Spleen (tissue), 7 donors: ENCODE data around the gene TPCN2.

Experiments
- CTCF ChIP-seq, 11 experiments: fragments of 200-600 bp in 7 of 11; fragments of 450-650 bp in 4 of 11; sonication (generic) in 4 of 11; IDR thresholded peaks in 8 of 11; conservative IDR thresholded peaks in 3 of 11; 1 replicate in 7 of 11; 2 replicates in 4 of 11; pipeline versions ENCODE4 v1.4.0 to v1.8.0; 2016 to 2021; ENCODE audit warnings: antibody characterized with exemption in 11 of 11, inconsistent platforms in 4 of 11, mild to moderate bottlenecking in 1 of 11
- POLR2AphosphoS5 ChIP-seq, 3 donors: sonication (generic); formaldehyde crosslinking; IDR thresholded peaks; one replicate each; pipeline ENCODE4 v1.5.1; 2017; ENCODE audit warnings: antibody characterized with exemption in 3 of 3
- donor health status: DM: no; HTN: no; CAD: no; lungs with moderate emphysema.
- donor health status: DM: no; HTN: no; CAD: no.
- donor health status: DM: no; HTN: no; CAD: no.

GRCh38 chr11:69057801-69058200 lies 9.1 kb downstream of the TPCN2 start:
- no peak for TF ChIP-seq POLR2AphosphoS5 (IDR thresholded peaks at IDR 0.05)
- TF ChIP-seq CTCF (IDR thresholded peaks at IDR 0.05 in 8 of 11, conservative IDR thresholded peaks at IDR 0.05 in 3 of 11), result no peak
